ENCODE measurements around the gene HNRNPA3. TPM values are rescaled to one million over a fixed set of nuclear protein-coding genes. Genes with fewer than 3 reads are reported as not detected.

HNRNPA3 gene
- total RNA-seq, 1 experiment from 2014 or later, result 332 TPM

DNA sequence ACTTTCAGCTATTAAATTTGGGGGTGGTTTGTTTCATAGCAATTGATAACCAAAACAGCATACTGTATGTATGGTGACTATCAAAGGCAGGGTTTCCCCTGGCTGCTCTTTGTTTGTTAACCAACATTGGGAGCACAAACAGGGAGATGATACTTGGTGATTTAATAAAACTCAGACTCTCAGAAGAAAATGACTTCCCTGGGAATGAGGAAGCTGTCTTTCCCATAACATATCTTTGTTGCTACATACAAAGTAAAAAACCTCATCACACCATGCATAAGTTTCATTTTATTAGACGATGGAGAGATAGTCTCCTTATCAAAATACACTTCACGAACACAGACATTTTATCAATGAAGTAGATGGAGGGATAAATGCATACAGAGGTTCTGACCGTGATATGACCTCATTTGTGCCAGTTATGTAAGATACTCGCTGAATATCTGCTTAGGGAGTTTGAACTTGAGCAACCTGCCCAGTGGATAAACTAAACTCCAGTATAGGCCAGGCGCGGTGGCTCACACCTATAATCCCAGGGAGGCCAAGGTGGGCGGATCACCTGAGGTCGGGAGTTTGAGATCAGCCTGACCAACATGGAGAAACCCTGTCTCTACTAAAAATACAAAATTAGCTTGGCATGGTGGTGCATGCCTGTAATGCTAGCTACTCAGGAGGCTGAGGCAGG is 55.7 kb downstream of the HNRNPA3 start:
- Histone ChIP-seq H3K36me3 (ENCODE audit: control insufficient read depth, insufficient read depth, low read length) (no peaks in the 10 kb centered on the region), H3K9me3 (no peaks in the 10 kb centered on the region), H3K4me1 (peaks cover 31% of the 10 kb centered on the region), H3K4me3 (ENCODE audit: low read depth, low read length) (no peak overlapping the region), H3K27me3 (replicated peaks; ENCODE audit: control insufficient read depth, insufficient read depth, low read length) (no peaks in the 10 kb centered on the region)
- no peaks in the 10 kb centered on the region for H3K27me3 Mint-ChIP-seq (ENCODE audit: insufficient read depth, unreplicated experiment)
- no peaks in the 10 kb centered on the region for H3K9me3 Mint-ChIP-seq (ENCODE audit: unreplicated experiment)
- BruUV-seq (replicated peaks), result no TSS peak
- TF ChIP-seq, protein P1, sequence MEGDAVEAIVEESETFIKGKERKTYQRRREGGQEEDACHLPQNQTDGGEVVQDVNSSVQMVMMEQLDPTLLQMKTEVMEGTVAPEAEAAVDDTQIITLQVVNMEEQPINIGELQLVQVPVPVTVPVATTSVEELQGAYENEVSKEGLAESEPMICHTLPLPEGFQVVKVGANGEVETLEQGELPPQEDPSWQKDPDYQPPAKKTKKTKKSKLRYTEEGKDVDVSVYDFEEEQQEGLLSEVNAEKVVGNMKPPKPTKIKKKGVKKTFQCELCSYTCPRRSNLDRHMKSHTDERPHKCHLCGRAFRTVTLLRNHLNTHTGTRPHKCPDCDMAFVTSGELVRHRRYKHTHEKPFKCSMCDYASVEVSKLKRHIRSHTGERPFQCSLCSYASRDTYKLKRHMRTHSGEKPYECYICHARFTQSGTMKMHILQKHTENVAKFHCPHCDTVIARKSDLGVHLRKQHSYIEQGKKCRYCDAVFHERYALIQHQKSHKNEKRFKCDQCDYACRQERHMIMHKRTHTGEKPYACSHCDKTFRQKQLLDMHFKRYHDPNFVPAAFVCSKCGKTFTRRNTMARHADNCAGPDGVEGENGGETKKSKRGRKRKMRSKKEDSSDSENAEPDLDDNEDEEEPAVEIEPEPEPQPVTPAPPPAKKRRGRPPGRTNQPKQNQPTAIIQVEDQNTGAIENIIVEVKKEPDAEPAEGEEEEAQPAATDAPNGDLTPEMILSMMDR (IDR thresholded peaks at IDR 0.05; ENCODE audit: insufficient read depth in 1 of 2, low read depth in 1 of 2, low read length in 1 of 2, severe bottlenecking in 1 of 2, unreplicated experiment in 1 of 2), result no peak
- H3K27ac Mint-ChIP-seq (ENCODE audit: unreplicated experiment), result no peak overlapping the region
- H3K36me3 Mint-ChIP-seq (ENCODE audit: insufficient read depth, unreplicated experiment), result peaks cover 16% of the 10 kb centered on the region
- H3K4me3 Mint-ChIP-seq (ENCODE audit: unreplicated experiment), result no peak overlapping the region
- intact Hi-C loops (cut with micrococcal nuclease; ENCODE audit: unreplicated experiment), result no loop called here
- CTCF ChIA-PET, result no interaction called here
- DNase-seq, result no peak
- H3K4me1 Mint-ChIP-seq (ENCODE audit: low read depth, unreplicated experiment), result peaks cover 21% of the 10 kb centered on the region
- POLR2A ChIA-PET, result no interaction called here

DNA sequence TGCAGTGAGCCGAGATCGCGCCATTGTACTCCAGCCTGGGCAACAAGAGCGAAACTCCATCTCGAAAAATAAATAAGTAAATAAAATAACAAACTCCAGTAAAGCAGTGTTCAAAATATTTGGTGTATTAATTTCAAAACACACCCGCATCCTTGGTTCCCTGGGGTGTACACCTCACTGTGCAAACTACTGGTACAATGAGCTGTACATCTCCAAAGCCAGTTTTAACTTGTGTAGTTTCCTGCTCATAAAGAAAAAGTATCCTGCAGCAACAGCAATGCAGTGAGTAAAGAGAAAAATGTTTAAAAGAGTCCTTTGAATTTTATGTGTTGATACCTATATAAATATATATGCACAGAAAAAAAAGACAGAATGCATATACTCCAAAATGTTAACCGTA is 56.3 kb downstream of the HNRNPA3 start:
- H3K4me3 Mint-ChIP-seq (ENCODE audit: unreplicated experiment), result no peak overlapping the region
- no peaks in the 10 kb centered on the region for H3K27me3 Mint-ChIP-seq (ENCODE audit: insufficient read depth, unreplicated experiment)
- H3K9me3 Mint-ChIP-seq (ENCODE audit: unreplicated experiment), result no peaks in the 10 kb centered on the region
- no TSS peak for BruUV-seq (replicated peaks)
- ChIA-PET CTCF (no interaction called here), POLR2A (no interaction called here)
- H3K36me3 Mint-ChIP-seq (ENCODE audit: insufficient read depth, unreplicated experiment), result peaks cover 11% of the 10 kb centered on the region
- no peak for DNase-seq
- Histone ChIP-seq H3K9me3 (no peaks in the 10 kb centered on the region), H3K27me3 (replicated peaks; ENCODE audit: control insufficient read depth, insufficient read depth, low read length) (no peaks in the 10 kb centered on the region), H3K4me3 (ENCODE audit: low read depth, low read length) (no peak overlapping the region), H3K4me1 (peaks cover 36% of the 10 kb centered on the region), H3K36me3 (ENCODE audit: control insufficient read depth, insufficient read depth, low read length) (no peaks in the 10 kb centered on the region)
- intact Hi-C loops (cut with micrococcal nuclease; ENCODE audit: unreplicated experiment), result no loop called here
- TF ChIP-seq, protein P1 (IDR thresholded peaks at IDR 0.05; ENCODE audit: insufficient read depth in 1 of 2, low read depth in 1 of 2, low read length in 1 of 2, severe bottlenecking in 1 of 2, unreplicated experiment in 1 of 2), result no peak
- H3K4me1 Mint-ChIP-seq (ENCODE audit: low read depth, unreplicated experiment), result peaks cover 21% of the 10 kb centered on the region
- no peak overlapping the region for H3K27ac Mint-ChIP-seq (ENCODE audit: unreplicated experiment)

DNA sequence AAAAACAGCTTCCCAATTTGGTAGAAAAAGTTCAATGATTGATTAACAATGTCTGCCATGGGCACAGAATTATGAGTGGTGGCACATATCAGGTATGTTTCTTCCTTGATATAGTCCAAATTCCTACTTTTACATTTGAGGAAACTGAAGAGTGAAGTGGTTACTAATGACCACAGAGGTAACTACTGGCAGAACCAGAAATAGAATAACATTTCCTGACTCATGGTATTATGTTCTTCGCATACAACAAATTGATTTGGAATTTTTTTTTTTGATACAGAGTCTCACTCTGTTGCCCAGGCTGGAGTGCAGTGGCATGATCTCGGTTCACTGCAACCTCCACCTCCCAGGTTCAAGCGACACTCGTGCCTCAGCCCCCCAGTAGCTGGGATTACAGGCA is 57.9 kb downstream of the HNRNPA3 start:
- DNase-seq, result no peak
- intact Hi-C loops (cut with micrococcal nuclease; ENCODE audit: unreplicated experiment), result no loop called here
- Histone ChIP-seq H3K36me3 (ENCODE audit: control insufficient read depth, insufficient read depth, low read length) (no peaks in the 10 kb centered on the region), H3K4me3 (ENCODE audit: low read depth, low read length) (no peak overlapping the region), H3K9me3 (no peaks in the 10 kb centered on the region), H3K27me3 (replicated peaks; ENCODE audit: control insufficient read depth, insufficient read depth, low read length) (no peaks in the 10 kb centered on the region), H3K4me1 (peaks cover 37% of the 10 kb centered on the region)
- Mint-ChIP-seq H3K4me1 (ENCODE audit: low read depth, unreplicated experiment) (peaks cover 21% of the 10 kb centered on the region), H3K9me3 (ENCODE audit: unreplicated experiment) (no peaks in the 10 kb centered on the region), H3K4me3 (ENCODE audit: unreplicated experiment) (no peak overlapping the region), H3K27ac (ENCODE audit: unreplicated experiment) (no peak overlapping the region), H3K36me3 (ENCODE audit: insufficient read depth, unreplicated experiment) (peaks cover under 1% of the 10 kb centered on the region), H3K27me3 (ENCODE audit: insufficient read depth, unreplicated experiment) (no peaks in the 10 kb centered on the region)
- ChIA-PET POLR2A (no interaction called here), CTCF (no interaction called here)
- no TSS peak for BruUV-seq (replicated peaks)
- TF ChIP-seq, protein P1 (IDR thresholded peaks at IDR 0.05; ENCODE audit: insufficient read depth in 1 of 2, low read depth in 1 of 2, low read length in 1 of 2, severe bottlenecking in 1 of 2, unreplicated experiment in 1 of 2), result no peak
